HG03066 (cell line): ENCODE data around the gene CDC42BPB.

ENCODE experiments used
- ATAC-seq: cut with Tn5 transposase; IDR thresholded peaks from one replicate; pipeline ENCODE4 v1.9.1; 2021; ENCODE audit warnings: low read depth; ENCODE audit not compliant: unreplicated experiment

The CDC42BPB gene

GRCh38 chr14:103021684-103022001 lies 35.7 kb downstream of the CDC42BPB start:
- ATAC-seq: no peak

DNA sequence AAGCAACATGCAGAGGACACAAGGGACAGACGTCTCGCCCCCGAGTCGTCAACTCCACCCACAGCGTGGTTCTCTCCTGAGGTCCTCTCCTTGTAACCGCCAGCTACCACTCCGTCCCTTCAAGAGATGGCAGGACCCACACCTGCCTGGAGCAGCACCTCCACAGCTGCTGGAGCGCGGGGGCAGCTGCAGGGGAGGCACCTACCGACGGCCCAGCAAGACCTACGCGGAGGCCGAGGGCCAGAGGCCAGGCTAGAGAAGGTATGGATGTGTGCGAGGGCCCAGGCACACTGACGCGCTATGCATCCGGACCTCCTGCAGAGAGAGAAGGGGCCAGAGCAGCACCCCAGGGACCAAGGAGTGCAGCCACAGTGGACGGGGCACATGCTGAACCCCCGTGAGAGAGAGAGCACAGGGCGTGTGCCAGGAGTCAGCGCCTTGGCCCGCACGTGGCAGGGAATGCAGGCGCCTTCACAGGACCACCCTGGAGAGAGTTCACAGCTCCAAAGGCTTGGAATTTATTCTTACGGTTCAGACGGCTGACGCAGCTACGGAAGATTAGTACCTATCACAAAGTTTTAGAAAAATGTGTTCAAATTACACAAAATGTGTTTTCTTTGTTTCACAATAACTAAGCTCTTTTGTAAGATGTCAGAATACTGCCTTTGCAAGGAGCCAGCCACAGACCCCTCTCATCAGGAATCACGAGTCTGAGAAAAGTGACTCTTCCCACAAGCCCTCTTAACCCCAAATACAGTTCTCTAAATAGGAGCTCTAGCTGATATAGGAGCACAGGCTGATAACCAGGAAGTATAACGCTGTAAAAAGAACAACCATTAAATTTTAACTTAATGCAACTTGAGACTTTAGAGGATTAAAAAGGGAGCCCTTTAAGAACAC lies 36.8 kb downstream of the CDC42BPB start:
- ATAC-seq: no peak

DNA sequence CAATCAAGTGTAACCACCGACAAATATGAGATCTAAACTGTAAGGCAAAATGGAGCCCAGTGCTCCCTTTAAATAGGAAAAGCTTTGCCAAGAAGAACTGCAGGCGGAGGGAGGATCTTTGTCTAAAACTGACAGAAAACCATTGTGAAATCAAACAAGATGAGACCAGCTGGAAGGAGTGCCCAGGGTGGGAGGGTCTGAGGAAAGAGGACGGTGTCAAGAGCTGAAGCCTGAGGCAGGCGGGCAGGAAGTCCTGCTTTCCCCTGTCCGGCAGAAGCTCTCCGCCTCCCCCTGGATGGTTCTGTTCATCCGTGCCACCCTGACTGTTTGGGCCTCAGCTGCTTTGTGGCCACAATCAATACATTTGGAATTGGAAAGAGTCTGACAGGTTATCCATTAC lies 37.5 kb downstream of the CDC42BPB start:
- no peak for ATAC-seq

DNA sequence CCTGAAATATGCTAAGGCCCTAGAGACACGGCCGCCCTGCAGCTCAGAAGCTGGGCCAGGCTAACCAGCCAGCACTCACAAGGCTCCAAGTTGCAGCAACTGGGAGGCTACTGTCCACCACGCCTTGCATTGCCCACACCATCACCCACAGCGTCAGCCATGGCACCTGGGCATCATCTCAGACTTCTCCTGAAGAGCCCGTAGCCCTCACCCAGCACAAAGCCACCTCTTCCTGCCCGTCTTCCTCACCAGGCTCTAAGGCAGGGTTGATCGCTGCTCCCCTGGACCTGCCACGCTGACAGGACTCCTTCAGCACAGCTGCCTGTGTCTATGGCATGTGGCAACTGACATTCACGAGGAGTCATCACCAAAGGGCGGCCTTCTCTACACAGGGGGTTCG lies 38.1 kb downstream of the CDC42BPB start:
- no peak for ATAC-seq

- no peak for ATAC-seq
Observed at GRCh38 chr14:103016594-103016993, 40.8 kb downstream of the CDC42BPB start.

DNA sequence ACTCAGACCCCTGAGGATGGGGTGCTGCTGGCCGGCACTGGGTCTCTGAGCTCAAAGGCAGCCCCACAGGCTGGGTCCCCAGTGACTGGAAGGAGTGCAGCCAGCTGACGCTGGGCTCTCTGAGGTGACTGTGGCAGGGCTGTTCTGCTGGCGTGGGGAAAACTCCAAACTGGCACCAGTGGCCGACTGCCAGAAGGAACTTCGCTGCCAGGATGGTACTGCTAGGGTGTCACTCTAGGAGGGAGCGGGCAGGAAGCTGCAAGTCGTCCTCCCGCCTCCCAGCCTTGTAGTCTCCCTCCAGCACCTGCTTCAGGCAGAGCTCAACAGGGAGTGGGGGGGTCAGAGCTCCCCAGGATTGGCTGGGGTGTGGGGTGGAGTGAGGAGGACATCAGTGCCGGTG lies 41.3 kb downstream of the CDC42BPB start:
- no peak for ATAC-seq

- ATAC-seq: no peak
Observed at GRCh38 chr14:103015426-103015825, 41.9 kb downstream of the CDC42BPB start.

GRCh38 chr14:103014466-103015228 lies 42.7 kb downstream of the CDC42BPB start:
- ATAC-seq: no peak

GRCh38 chr14:103013028-103013427 lies 44.3 kb downstream of the CDC42BPB start:
- ATAC-seq: no peak

- no peak for ATAC-seq
Observed at GRCh38 chr14:103009559-103009958, 47.8 kb downstream of the CDC42BPB start.

DNA sequence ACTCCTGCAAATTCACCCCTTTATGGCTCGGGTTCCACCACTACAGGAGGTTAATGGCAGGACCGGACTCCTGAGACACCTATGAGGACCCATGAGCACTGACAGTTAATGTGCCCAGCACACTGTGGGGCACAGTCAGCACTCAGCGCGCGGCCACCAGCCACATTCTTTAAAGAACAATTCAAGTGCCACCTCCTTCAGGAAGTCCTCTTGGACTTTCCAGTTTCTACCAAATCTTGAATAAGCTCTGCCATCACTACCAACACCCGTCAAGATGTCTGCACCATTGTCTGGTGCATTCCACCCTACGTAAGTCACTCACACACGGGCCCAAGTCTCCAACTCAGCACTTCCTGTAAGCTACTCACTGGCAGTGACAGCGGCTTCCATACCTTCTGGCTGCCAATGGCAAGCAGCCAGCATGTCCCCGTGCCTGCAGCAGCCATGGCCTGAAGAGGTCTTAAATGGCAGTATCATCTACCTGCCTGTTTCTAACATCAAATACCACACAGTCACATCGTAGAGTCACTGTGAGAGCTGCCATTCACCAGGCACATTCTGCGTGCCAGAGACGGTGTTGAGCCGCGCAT lies 48.5 kb downstream of the CDC42BPB start:
- no peak for ATAC-seq

DNA sequence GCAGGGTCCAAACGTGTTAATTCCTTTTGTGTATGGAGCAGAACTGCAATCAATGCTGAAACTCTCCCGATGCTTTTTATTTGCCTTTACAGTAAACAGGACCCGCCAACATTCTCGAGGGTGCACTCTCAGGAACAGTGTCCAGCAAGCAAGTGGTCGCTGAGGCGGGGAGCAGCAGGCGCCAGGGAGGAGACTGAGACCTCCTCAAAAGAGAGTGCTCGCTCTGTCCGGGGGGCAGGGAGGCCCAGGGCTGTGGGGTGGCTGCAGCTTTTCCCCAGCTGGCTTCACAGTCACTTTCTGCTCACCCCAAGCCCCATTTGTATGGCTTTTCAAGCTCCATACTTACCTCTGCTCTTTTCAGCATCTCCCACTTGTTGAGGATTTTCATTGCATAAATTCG lies 49.2 kb downstream of the CDC42BPB start:
- no peak for ATAC-seq

DNA sequence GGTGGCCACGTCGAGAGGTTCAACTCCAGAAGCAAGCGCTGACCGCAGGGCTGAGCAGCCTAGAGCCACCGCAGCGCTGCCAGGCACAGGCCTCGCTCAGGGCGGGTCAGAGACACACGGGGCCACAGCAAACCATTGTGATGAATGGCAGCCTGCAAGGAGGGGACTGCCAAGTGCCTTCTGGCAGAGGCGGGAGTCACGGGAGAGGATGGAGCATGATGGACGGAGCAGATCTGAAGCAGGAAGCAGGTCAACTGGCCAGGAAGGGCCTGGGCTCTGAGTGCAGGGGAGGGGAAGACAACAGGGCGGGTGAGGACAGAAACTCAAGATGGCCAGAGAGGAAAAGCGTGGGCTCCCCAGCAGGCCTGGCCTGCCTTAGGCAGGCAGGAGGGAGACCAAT lies 49.8 kb downstream of the CDC42BPB start:
- no peak for ATAC-seq

DNA sequence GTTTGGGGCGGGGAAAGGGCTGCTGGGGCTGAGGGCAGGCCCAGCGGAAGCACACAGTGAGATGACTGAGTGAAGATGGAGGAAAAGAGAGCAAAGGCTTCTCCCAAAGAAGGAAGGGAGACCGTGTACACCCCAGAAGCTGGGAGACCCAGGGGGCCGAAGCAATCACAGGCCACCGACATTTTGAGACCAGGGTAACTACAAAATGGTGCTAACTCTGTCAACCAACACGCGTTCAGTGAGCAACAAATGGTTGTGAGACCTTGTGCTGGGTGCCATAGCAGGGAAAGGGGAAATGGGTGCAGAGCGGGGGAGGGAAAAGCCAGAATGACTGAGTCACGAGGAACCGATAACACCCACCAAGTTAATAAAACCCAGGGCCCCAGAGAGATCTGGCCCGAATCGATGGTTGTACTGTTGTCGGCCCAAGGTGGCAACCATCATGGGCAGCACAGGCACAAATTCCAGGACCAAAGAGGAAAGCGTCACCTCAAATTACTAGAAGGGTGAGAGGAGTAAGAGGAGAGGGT lies 50.3 kb downstream of the CDC42BPB start:
- ATAC-seq: no peak

DNA sequence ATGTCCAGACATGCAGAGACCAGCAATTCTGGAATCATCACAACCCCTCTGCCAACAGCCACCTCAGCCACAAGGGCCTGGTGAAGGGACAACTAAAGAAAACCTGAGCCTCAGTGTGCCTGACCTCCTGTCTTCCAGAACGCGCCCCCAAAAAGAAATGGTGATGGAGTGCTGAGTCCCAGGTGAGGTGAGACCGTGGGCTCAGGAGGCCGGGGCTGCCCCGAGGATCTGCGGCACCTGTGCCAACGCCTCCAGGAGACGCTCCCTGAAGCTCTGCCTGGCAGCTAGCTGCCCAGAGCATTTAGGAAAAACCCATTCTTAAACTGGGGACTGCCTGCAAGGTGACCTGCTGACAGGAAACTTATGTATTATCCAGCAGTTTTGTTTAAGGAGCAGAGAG lies 51.2 kb downstream of the CDC42BPB start:
- no peak for ATAC-seq

GRCh38 chr14:103003850-103004249 lies 53.5 kb downstream of the CDC42BPB start:
- ATAC-seq: no peak

DNA sequence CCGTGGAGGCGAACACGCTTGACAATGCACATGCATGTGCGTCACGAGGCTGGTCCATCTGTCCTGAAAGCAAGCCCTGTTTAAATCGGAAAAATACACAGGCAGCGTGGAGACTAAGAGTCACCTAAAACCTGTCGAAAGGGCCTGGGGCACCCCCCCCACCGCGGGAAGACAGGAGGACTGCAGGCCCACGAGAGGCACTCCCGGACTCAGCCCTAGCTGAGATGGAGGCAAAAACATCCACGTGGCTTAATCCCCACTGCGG lies 54.1 kb downstream of the CDC42BPB start:
- ATAC-seq: no peak

GRCh38 chr14:103002578-103003350 lies 54.6 kb downstream of the CDC42BPB start:
- ATAC-seq: no peak

DNA sequence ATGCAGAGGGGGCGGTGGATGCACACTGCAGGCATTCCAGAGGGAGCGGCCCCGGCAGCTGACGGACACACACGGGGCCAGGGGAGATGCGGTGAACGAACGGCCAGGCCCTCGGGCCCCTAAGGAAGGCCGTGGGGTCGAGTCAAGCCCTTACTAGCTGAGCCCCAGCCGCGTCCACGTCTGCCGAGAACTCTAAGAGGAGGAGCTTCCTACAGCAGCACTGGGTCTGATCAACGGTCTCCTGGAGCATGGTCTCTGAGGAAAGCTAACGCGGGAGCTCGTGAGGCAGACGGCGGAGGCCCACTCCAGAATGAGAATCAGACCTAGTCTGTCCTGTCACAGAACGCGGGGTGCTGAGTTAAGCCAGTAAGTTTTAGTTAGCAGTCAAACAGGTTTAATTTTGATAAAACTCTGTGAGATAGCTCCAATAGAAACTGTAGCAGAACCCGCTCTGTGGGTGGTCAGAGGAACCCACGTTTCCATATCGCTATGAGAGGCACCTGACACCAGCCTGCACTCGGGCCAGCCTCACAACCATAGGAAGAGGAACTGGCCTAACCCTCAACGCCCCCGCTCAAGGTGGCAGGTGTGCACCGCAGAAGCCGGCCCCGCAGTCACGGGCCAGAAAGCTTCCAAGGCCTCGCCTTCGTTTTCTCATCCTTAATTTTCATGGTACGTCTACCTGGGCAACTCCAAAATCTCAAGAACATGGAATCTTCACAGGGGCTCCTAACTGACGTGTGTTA lies 55.5 kb downstream of the CDC42BPB start:
- no peak for ATAC-seq

- ATAC-seq: no peak
Observed at GRCh38 chr14:103001226-103001625, 56.1 kb downstream of the CDC42BPB start.
